Nephron progenitor cell (in vitro differentiated cells): ENCODE measurements around the gene MAP3K10.

Source experiments
- DNase-seq: peaks from one replicate; pipeline ENCODE4 v3.0.0; 2021
- H3K27ac Mint-ChIP-seq: 2 replicates; pipeline ENCODE4 v1.8.0; 2021; ENCODE audit warnings: mild to moderate bottlenecking, moderate library complexity, mixed read lengths
- H3K27me3 Mint-ChIP-seq: 2 replicates; pipeline ENCODE4 v1.8.0; 2021; ENCODE audit warnings: mild to moderate bottlenecking, low read depth, mixed read lengths; ENCODE audit not compliant: poor library complexity
- H3K36me3 Mint-ChIP-seq: 2 replicates; pipeline ENCODE4 v1.8.0; 2021; ENCODE audit warnings: low read depth, mixed read lengths
- H3K4me1 Mint-ChIP-seq: 2 replicates; pipeline ENCODE4 v1.8.0; 2021; ENCODE audit warnings: mixed read lengths
- H3K4me3 Mint-ChIP-seq: 2 replicates; pipeline ENCODE4 v1.8.0; 2021; ENCODE audit warnings: mild to moderate bottlenecking, moderate library complexity, mixed read lengths
- H3K9me3 Mint-ChIP-seq: 2 replicates; pipeline ENCODE4 v1.8.0; 2021; ENCODE audit warnings: mild to moderate bottlenecking, moderate library complexity, mixed read lengths
- CTCF ChIP-seq: fragments of 200-600 bp; sonication (generic); IDR thresholded peaks from 2 replicates; pipeline ENCODE4 v1.5.0; 2021; ENCODE audit warnings: antibody characterized with exemption

Gene MAP3K10

DNA sequence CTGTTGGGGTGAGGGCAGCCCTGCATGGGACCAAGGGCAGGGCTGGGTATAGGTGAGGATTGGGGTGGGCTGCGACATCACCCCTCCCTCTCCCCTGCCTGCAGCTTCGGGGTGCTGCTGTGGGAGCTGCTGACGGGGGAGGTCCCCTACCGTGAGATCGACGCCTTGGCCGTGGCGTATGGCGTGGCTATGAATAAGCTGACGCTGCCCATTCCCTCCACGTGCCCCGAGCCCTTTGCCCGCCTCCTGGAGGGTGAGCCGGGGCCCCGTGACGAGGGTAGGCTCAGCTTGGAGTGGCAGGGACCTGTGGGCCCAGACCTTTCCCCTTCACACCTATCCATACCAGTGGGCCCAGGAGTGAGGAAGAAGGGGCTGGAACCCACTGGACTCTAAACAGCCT is 13.2 kb downstream of the MAP3K10 start:
- H3K27ac Mint-ChIP-seq, result no peak overlapping the region
- no peak for DNase-seq
- H3K4me3 Mint-ChIP-seq, result no peak overlapping the region
- H3K36me3 Mint-ChIP-seq, result peaks cover 46% of the 10 kb centered on the region
- no peaks in the 10 kb centered on the region for H3K9me3 Mint-ChIP-seq
- peaks cover 2% of the 10 kb centered on the region for H3K27me3 Mint-ChIP-seq
- TF ChIP-seq CTCF, result no peak
- no peaks in the 10 kb centered on the region for H3K4me1 Mint-ChIP-seq

- Mint-ChIP-seq H3K27me3 (peaks cover 2% of the 10 kb centered on the region), H3K36me3 (peaks cover 55% of the 10 kb centered on the region), H3K4me3 (no peak overlapping the region), H3K4me1 (no peaks in the 10 kb centered on the region), H3K27ac (no peak overlapping the region), H3K9me3 (no peaks in the 10 kb centered on the region)
- TF ChIP-seq CTCF, result no peak
- DNase-seq, result no peak
Observed at GRCh38 chr19:40205760-40206159, 14.5 kb downstream of the MAP3K10 start.

DNA sequence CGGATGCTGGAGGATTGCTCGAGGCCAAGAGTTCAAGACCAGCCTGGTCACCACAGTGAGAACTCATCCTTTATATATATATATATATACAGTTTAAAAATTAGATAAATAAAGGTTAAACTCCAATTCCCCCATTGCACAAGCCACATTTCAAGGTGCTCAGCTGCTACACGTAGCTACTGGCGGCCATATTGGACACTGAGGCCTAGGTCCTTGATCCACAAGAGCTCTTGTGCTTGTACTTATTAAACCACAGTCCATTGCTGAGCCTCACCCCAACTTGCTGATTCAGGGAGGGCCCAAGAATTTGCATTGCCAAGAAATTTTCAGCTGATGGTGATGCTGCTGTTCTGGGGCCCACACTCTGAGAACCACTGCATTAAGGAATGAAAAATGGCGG is 17.4 kb downstream of the MAP3K10 start:
- Mint-ChIP-seq H3K4me1 (no peaks in the 10 kb centered on the region), H3K4me3 (no peak overlapping the region), H3K36me3 (peaks cover 47% of the 10 kb centered on the region), H3K27me3 (peaks cover 2% of the 10 kb centered on the region), H3K9me3 (no peaks in the 10 kb centered on the region), H3K27ac (no peak overlapping the region)
- TF ChIP-seq CTCF, result no peak
- DNase-seq, result no peak

DNA sequence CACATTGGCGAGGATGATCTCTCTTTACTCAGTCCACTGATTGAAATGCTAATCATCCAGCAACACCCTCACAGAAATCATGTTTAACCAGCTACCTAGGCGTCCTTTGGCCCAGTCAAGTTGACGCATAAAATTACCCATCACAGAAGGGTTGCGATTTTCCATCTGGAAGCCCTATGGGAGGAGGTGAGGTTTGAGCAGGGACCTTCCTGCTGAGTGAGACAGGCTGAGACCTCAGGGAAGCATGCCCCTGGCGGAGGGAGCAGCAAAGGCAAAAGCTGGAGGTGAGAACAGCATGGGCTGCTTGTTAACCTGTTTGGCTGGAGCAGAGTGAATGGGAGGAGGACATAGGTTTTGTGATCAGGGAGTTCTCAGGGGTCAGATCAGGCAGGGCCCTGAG is 19.7 kb downstream of the MAP3K10 start:
- Mint-ChIP-seq H3K27ac (no peak overlapping the region), H3K4me3 (no peak overlapping the region), H3K9me3 (no peaks in the 10 kb centered on the region), H3K27me3 (peaks cover 14% of the 10 kb centered on the region), H3K36me3 (peaks cover 36% of the 10 kb centered on the region), H3K4me1 (no peaks in the 10 kb centered on the region)
- DNase-seq, result no peak
- TF ChIP-seq CTCF, result no peak

- TF ChIP-seq CTCF, result no peak
- Mint-ChIP-seq H3K4me1 (no peaks in the 10 kb centered on the region), H3K36me3 (peaks cover 31% of the 10 kb centered on the region), H3K9me3 (no peaks in the 10 kb centered on the region), H3K27ac (no peak overlapping the region), H3K4me3 (no peak overlapping the region), H3K27me3 (peaks cover 39% of the 10 kb centered on the region)
- DNase-seq, result no peak
Observed at GRCh38 chr19:40213251-40213829, 22.1 kb downstream of the MAP3K10 start.

DNA sequence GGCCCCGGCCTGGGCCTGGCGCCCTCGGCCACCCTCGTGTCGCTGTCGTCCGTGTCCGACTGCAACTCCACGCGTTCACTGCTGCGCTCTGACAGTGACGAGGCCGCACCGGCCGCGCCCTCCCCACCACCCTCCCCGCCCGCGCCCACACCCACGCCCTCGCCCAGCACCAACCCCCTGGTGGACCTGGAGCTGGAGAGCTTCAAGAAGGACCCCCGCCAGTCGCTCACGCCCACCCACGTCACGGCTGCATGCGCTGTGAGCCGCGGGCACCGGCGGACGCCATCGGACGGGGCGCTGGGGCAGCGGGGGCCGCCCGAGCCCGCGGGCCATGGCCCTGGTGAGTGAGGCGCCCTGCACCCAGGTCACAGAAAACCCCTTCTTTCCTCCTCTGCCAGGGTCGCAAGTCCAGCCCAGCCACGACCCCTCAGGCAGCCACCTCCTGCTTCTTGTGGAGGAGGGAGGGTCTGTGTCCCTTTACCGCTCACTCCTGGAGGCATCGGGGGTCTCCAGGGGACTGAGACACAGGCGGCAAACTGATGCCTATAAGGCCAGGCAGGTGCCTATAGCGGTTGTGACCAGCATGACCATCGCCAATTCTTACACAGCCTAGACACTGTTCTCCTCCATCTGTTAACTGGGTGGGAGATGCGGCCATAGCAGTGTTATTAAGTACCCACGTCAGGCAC is 22.8 kb downstream of the MAP3K10 start:
- DNase-seq, result no peak
- Mint-ChIP-seq H3K27ac (no peak overlapping the region), H3K4me3 (no peak overlapping the region), H3K9me3 (no peaks in the 10 kb centered on the region), H3K4me1 (no peaks in the 10 kb centered on the region), H3K27me3 (peaks cover 45% of the 10 kb centered on the region), H3K36me3 (peaks cover 26% of the 10 kb centered on the region)
- TF ChIP-seq CTCF, result no peak
